ENCODE data around the gene CWC22. TPM values are rescaled to one million over a fixed set of nuclear protein-coding genes. Genes with fewer than 3 reads are reported as not detected.

CWC22 gene
- polyA plus RNA-seq (2012; rRNA removed), result 2.7 and 3.2 TPM in 2 replicates
- 4.5 and 6.7 TPM in 2 replicates for polyA plus RNA-seq (2012; cell fraction: cytosol; rRNA removed)
- 3.2 and 6.1 TPM in 2 replicates for polyA plus RNA-seq (2012; cell fraction: nucleus; rRNA removed)

DNA sequence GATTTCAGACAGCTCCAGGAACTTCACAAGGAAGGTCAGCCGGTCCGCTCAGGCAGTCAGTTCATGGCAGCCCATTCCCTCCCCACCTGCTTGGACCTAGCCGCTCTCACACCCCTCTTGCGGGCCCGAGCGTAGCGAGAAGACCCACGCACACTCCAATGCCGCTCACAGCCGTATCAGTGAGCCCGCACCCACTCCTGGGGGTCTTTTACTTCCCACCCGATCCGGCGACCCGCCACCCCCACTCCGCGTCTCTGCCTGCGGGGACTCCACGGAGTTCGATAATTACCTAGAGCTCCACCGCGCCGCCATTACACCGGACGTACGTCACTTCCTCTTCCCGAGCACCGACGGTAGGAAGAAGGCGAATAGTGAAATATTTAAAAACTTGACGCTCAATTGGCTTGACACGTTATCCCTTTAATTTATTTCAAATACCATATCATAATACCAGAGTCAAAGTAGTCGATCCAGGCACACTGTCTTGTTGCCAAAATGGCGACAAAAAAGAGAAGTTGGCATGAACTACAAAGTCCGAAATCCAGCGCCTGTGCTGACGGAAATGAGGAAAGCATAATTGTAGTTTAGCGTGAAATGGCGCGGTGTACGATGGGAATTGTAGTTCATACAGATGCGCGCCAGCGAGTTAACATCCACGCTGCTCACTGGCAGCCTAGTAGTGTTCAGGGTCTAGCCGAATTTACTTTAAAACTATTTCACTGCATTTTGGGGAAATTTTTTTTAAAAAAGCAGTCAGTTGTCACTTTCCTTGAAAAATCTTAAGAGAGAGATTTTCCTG lies at the start of gene CWC22:
TSS of gene CWC22 (minus strand) at position 517 of the 799 bp plus-strand sequence. CDS start 13,956 bp downstream, outside the sequence.
- Histone ChIP-seq H2AFZ (ENCODE audit: low read depth) (peak within 1 kb of the TSS; percentile 78), H3K9me2 (no peaks in the 10 kb centered on the region), H3F3A (replicated peaks; ENCODE audit: insufficient read depth) (no peaks in the 10 kb centered on the region), H3K27me3 (ENCODE audit: insufficient read depth) (no peaks in the 10 kb centered on the region), H3K79me2 (ENCODE audit: insufficient read depth) (peaks cover 46% of the 10 kb centered on the region), H3K4me2 (peak within 1 kb of the TSS; percentile 70), H3K4me1 (ENCODE audit: control insufficient read depth in 1 of 2, insufficient read depth in 2 of 2, low read depth in 1 of 2, low read length in 1 of 2) (peaks cover 5 to 6% of the 10 kb centered on the region in 2 experiments; a peak in 2 of 4 replicates), H3K4me3 (ENCODE audit: low read depth in 2 of 2, low read length in 1 of 2) (peak within 1 kb of the TSS; percentile 88 to 99), H4K20me1 (ENCODE audit: insufficient read depth) (no peaks in the 10 kb centered on the region), H3K27ac (ENCODE audit: low read depth in 2 of 2, low read length in 1 of 2) (peak within 1 kb of the TSS; percentile 85 to 96), H3K9me3 (no peaks in the 10 kb centered on the region), H3K9ac (peak within 1 kb of the TSS; percentile 85), H3K36me3 (replicated peaks in 1 of 2; ENCODE audit: control insufficient read depth in 1 of 2, insufficient read depth in 2 of 2, low read length in 1 of 2) (peaks cover 0 to 2% of the 10 kb centered on the region in 2 experiments)
- no peak for TF ChIP-seq TCF12 (IDR thresholded peaks at IDR 0.05)
- TF ChIP-seq YY1 (IDR thresholded peaks at IDR 0.05; ENCODE audit: low read depth), result peak; percentile 98
- TF ChIP-seq TAF1 (IDR thresholded peaks at IDR 0.05; ENCODE audit: borderline replicate concordance, low read depth, low read length), result peak; percentile 69
- TF ChIP-seq TEAD4 (IDR thresholded peaks at IDR 0.05; ENCODE audit: borderline replicate concordance, insufficient read depth), result no peak
- TF ChIP-seq CHD2 (IDR thresholded peaks at IDR 0.05; ENCODE audit: low read length, partially characterized antibody), result peak; percentile 67
- TF ChIP-seq ELF1 (IDR thresholded peaks at IDR 0.05), result peak; percentile 66; the same call in 1 of the 2 replicates
- TF ChIP-seq EP300 (IDR thresholded peaks at IDR 0.05; ENCODE audit: borderline replicate concordance in 1 of 2, low read depth in 1 of 2, low read length in 1 of 2), result no peak
- peak; percentile 93 for TF ChIP-seq GABPA (IDR thresholded peaks at IDR 0.05; ENCODE audit: low read depth)
- TF ChIP-seq GATA2 (CRISPR knock-in tag; IDR thresholded peaks at IDR 0.05), result 0 out of 2 replicates have a peak, but pooled peaks have one; percentile 2
- TF ChIP-seq POLR2AphosphoS5 (IDR thresholded peaks at IDR 0.05; ENCODE audit: low read depth, low read length), result peak; percentile 86
- WGBS (ENCODE audit: low lambda C conversion rate), result 0% methylated on average over 42 of the region's 46 CpGs
- DNase-seq, result peak; percentile 65
- POLR2A ChIA-PET, result interaction anchor here (1.0 kb wide), 1 partner anchor 11 kb away, joined by 3 read pairs; no protein-coding TSS in a partner anchor
- CTCF ChIA-PET, result interaction anchor here (1.5 kb wide), 1 partner anchor 17 kb away, joined by 3 read pairs; no protein-coding TSS in a partner anchor

GRCh38 chr2:180056367-180057118 lies 49.4 kb upstream of the CWC22 start:
- Histone ChIP-seq H3K4me2 (no peak overlapping the region), H3K9me3 (no peaks in the 10 kb centered on the region), H3K4me1 (ENCODE audit: control insufficient read depth in 1 of 2, insufficient read depth in 2 of 2, low read depth in 1 of 2, low read length in 1 of 2) (no peaks in the 10 kb centered on the region), H3K9ac (no peak overlapping the region), H3K4me3 (ENCODE audit: low read depth in 2 of 2, low read length in 1 of 2) (no peak overlapping the region), H3K36me3 (replicated peaks in 1 of 2; ENCODE audit: control insufficient read depth in 1 of 2, insufficient read depth in 2 of 2, low read length in 1 of 2) (no peaks in the 10 kb centered on the region), H3K27ac (ENCODE audit: low read depth in 2 of 2, low read length in 1 of 2) (no peak overlapping the region), H3F3A (replicated peaks; ENCODE audit: insufficient read depth) (no peaks in the 10 kb centered on the region), H2AFZ (ENCODE audit: low read depth) (no peak overlapping the region), H4K20me1 (ENCODE audit: insufficient read depth) (no peaks in the 10 kb centered on the region), H3K27me3 (ENCODE audit: insufficient read depth) (no peaks in the 10 kb centered on the region), H3K79me2 (ENCODE audit: insufficient read depth) (no peaks in the 10 kb centered on the region), H3K9me2 (no peaks in the 10 kb centered on the region)
- POLR2A ChIA-PET, result no interaction called here
- TF ChIP-seq PBX3 (IDR thresholded peaks at IDR 0.05) (no peak), RAD21 (IDR thresholded peaks at IDR 0.05; ENCODE audit: low read length) (no peak), GATA2 (CRISPR knock-in tag; IDR thresholded peaks at IDR 0.05) (no peak), NRF1 (IDR thresholded peaks at IDR 0.05; ENCODE audit: low read depth, low read length) (no peak), FOSL2 (IDR thresholded peaks at IDR 0.05; ENCODE audit: borderline replicate concordance, low read depth) (no peak), SIN3A (IDR thresholded peaks at IDR 0.05; ENCODE audit: borderline replicate concordance, low read depth, low read length) (no peak), EP300 (IDR thresholded peaks at IDR 0.05; ENCODE audit: borderline replicate concordance in 1 of 2, low read depth in 1 of 2, low read length in 1 of 2) (no peak), RXRA (IDR thresholded peaks at IDR 0.05; ENCODE audit: borderline replicate concordance, low read depth) (no peak), TAF1 (IDR thresholded peaks at IDR 0.05; ENCODE audit: borderline replicate concordance, low read depth, low read length) (no peak), MEF2A (IDR thresholded peaks at IDR 0.05; ENCODE audit: borderline replicate concordance, low read depth) (no peak), CTCF (IDR thresholded peaks at IDR 0.05) (no peak)
- TF ChIP-seq, protein P1, sequence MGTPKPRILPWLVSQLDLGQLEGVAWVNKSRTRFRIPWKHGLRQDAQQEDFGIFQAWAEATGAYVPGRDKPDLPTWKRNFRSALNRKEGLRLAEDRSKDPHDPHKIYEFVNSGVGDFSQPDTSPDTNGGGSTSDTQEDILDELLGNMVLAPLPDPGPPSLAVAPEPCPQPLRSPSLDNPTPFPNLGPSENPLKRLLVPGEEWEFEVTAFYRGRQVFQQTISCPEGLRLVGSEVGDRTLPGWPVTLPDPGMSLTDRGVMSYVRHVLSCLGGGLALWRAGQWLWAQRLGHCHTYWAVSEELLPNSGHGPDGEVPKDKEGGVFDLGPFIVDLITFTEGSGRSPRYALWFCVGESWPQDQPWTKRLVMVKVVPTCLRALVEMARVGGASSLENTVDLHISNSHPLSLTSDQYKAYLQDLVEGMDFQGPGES (IDR thresholded peaks at IDR 0.05; ENCODE audit: low read depth, low read length), result no peak
- no peak for DNase-seq
- CTCF ChIA-PET, result interaction anchor here (0.8 to 1.3 kb wide), 2 partner anchors 20 kb away, joined by 3 read pairs; no protein-coding TSS in a partner anchor
- 76% methylated on average over 15 of the region's 15 CpGs for WGBS (ENCODE audit: low lambda C conversion rate)
